GM18867 (cell line): ENCODE data around the gene CPXM2.

Source experiments
- ATAC-seq: cut with Tn5 transposase; IDR thresholded peaks from one replicate; pipeline ENCODE4 v1.9.1; 2021; ENCODE audit warnings: mild to moderate bottlenecking, moderate library complexity; ENCODE audit not compliant: unreplicated experiment

The CPXM2 gene

DNA sequence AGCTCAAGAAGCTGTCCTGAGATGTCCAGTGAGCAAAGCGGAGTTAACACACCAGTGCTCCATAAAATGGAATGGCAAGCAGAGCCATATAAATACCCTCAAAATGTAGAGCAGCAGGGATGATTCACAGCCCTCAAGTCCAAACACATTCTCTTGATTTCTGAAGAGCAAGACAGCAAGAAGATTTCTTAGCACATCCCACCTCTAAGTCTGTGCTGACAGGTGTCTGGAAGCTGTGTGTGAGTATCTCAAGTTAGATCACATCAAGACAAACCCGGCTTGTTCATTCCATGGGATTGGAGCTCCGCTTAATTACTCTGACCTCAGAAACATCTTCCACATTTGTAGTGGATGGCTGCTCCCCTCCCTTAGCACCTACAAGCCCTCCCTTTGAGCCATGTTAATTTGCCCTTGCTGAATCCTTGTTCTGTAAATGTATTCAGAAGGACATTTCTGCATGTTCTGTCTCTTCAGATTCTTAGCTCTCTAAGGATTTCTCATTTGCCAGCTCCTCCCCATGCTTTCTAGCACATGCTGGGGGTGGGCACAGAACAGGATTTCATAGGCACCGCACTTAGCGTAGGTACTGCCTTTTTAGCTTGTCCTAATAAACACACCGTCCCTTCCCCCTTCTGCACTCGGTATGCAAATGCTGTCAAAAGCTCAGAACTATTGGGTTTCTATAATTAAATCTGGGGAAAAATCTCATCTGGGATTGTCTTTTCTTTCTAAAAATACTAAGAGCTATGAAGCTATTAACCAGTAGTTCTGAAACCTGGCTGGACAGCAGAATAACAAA is 112.7 kb downstream of the CPXM2 start:
- no peak for ATAC-seq

DNA sequence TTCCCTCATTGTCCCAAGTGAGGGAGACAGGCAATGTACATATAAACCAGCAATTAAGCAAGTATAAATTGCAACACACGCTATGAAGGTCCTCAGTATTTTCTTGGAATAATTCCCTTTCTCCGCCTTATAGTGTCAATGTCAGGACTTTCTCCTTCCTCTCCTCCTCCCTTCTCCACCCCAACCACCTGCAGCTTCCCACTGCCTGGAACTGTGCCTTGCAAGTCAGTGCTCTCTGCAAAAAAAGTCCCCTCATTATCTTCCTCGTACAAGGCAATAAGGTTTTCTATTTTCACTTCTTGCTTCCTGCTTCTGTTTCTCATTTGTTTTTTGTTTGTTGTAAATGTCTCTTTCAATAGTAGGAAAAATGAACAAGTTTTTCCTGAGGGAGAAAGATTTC is 113.7 kb downstream of the CPXM2 start:
- no peak for ATAC-seq

DNA sequence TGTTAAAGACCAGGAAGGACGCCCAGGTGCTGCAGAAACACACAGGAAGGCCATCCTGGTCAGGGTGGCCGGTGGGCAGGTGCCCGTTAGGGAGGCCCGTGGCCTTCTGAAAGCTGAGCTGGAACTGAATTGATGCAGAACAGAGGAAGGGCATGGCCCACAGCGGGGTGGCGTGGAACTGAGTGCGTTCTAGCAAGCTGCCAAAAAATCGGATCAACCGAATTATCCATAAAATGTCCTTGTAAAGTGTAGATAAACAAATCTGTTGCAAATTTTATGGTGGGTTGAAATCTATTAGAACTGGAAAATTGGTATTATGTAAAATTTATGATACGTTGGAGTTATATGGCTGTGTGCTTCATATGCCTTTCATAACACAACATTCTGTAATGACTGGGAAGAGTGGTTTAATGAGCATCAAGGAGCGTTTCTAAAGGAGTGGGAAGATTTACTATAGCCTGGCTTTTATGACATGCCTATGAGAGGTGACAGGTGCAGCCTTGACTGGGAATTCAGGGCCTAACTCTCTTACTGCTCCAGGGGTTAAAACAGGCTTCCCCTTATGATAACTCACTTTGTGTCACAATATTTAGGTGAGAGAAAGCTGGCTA is 117.4 kb downstream of the CPXM2 start:
- no peak for ATAC-seq

GRCh38 chr10:123772645-123773508 is 118.7 kb downstream of the CPXM2 start:
- ATAC-seq, result no peak

DNA sequence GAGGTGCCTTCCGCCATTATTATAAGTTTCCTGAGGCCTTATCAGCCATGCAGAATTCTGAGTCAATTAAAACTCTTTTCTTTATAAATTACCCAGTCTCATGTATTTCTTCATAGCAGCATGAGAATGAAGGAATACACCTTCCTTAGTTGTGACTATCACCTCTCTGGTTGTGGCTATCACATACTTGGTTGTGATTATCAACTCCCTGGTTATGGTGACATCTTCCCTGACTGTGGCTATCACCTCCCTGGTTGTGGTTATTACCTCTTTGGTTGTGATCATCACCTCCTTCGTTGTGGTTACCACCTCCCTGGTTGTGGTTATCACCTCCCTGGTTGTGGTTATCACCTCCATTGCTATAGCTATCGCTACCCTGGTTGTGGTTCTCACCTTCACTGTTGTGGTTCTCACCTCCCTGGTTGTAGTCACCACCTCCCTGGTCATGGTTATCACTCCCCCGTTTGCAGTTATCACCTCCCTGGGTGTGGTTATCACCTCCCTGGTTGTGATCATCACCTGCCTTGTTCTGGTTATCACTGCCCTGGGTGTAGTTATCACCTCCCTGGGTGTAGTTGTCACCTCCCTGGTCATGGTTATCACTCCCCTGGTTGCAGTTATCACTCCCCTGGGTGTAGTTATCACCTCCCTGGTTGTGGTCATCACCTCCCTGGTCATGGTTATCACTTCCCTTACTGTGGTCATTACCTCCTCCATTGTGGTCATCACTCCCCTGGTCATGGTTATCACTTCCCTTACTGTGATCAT is 119.5 kb downstream of the CPXM2 start:
- ATAC-seq, result no peak

- no peak for ATAC-seq
These were observed 122.0 kb downstream of the CPXM2 start for GRCh38 chr10:123769647-123770046.

DNA sequence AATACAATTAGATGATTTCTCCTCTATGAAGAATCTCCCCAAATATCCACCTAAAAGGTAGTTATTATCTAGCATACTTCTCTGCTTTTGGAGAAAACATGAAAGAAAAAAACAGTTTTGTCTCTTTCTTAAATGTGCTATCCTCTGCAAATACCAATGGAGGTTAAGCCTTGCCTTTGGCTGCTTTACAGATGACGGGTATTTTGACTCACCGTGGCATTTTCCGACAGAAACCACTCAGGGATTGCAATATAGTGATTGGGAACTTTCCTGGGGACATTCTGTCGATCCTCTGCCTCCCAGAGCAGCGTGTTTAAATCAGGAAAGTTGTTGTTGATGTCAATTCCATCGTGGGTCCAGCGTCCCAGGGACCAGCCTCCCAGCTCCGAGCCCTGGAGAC is 124.8 kb downstream of the CPXM2 start:
- ATAC-seq, result no peak

GRCh38 chr10:123766012-123766411 is 125.6 kb downstream of the CPXM2 start:
- no peak for ATAC-seq

DNA sequence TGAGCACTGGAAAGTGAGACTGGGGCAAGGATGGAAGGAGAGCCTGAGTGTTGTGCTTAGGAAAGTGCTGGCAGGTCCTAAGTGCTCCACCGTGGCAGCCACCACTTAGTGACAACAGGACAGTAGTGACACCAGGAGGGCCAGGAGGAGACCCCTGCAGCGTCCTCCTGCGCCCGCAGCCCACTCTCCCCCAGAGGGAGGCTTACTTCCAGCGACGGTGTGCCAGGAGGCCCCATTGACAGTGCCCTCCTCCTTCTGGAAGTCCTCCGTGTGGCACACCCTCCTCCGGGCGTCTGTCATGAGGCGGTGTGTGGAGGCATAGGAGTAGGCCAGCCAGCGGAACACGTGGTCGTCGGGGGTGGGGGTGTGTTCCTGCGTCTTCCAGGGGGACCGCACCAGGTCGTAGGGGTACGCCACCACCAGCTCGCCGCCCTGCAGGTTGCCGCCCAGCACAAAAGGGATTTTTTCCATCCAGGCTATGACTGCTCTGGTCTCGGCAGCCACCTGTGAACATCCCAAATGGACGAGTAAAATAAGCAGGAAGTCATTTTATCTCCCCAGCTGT is 129.9 kb downstream of the CPXM2 start:
- ATAC-seq, result no peak

GRCh38 chr10:123761038-123761428 is 130.6 kb downstream of the CPXM2 start:
- no peak for ATAC-seq

GRCh38 chr10:123760356-123761037 is 131.1 kb downstream of the CPXM2 start:
- ATAC-seq, result no peak

DNA sequence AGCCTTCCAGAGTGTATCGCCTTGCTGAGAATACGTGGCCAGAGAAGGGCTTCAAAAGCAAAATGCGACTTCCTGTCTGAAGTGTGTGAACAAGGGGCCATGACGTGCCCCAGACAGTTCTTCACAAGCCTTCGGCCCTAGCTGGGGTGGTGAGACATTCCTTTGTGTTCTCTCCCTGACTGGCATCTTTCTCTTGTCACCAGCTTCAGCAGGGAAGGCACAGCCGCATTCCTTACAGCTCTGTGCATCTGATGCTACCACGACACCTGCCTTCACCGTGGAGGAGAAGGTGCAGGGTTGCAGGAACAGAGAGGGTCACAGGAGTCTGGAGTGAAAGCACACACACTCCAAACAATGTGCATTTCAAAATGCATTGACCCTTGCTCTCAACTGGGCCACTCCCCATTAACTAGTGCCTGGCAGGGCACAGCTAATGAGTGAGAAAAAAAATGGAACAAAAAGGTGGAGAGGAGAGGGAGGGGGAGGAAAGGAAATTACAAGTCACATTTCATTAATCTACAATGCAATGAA is 132.0 kb downstream of the CPXM2 start:
- ATAC-seq, result no peak

DNA sequence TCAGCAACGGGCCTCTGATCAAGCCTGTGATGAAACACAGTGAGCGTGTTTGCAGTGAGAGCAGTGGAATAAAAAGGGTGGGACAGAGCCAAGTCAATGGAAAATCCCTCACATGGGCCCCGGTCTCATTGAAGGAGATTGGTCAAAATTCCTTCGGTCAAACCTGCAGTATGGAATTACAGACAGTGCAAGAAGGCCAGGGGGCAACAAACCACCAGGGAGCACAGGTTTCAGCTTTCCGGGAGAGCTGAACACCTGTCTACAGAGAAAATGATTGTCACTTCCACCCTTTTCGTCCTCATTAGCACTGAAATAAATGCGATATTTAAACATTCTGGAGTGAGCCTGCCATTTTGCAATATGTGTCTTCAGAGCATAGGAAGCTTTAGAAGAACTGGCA is 132.6 kb downstream of the CPXM2 start:
- ATAC-seq, result no peak

GRCh38 chr10:123757853-123758252 is 133.8 kb downstream of the CPXM2 start:
- ATAC-seq, result no peak

GRCh38 chr10:123755061-123755460 is 136.5 kb downstream of the CPXM2 start:
- no peak for ATAC-seq

DNA sequence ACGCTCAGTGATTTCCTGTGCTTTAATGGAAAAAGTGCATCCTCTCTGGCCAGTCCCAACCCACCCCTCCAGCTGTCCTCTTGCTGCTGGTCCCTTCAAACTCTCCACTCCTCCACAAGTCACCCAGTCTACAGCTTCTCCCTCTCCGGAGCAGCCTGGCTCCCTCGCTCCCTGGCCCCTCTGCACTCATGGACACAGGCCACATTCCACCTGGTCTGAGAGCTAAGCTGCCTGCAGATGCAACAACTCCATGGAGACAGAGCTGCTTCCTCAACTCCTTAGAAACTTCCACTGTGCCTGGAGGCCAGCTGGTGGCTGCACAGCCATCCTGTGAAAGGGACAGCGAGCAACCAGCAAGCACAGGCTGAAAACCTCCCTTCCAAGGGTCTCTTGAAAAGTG is 137.5 kb downstream of the CPXM2 start:
- no peak for ATAC-seq

DNA sequence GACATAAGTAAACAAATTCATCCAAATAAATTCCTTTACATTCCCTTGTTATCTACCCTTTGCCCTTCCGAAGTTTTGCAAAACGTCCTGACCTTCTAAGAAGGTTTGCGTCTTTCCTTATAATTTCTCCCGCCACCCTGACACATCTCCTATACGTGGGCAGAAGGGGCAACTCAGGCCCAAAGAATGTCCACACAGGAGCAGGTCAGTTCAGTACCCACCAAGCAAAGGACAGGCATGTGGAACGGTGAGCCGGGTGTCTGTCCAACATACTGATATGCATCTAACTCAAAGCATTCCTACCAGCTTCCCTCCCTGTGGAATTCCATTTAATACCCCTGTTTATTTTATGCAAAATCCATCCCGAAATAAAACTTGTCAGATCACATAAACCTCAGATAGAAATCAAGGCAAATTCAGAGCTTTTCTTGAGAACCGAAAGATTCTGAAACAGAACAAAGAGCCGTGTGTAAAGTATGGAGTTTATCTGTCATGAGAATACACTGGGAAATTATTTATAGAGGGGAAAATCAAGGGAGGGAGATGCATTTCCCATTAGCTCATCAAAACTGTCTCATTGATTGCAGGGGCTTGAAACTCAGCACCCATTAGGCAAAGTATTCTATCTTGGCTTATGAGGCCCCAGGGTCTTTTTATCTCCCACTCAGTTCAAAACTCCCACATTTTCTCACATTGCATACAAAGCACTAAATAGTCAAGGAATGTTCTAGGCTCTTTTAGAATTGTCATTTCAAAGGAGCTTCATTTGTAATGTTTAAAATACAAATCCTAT is 140.1 kb downstream of the CPXM2 start:
- no peak for ATAC-seq

GRCh38 chr10:123750901-123751300 is 140.7 kb downstream of the CPXM2 start:
- ATAC-seq, result no peak

DNA sequence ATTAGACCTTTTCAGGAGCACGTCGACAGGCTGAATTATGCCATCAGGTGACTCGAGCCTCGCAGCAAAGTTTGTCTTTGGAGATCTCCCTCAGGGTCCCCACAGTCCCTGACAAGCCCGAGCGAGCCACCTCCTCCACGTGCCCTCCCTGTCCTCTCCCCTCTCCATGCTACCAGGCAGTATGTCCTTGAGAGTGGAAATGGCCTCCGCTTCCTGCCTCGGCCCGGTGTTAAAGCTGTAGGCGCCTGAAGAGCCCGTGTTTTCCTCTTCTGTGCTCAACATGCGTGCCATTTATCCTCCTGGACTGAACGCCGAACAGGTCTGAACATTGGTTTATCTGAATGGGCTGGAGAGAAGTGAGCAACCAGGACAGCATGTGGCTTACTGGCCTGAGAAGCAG is 142.9 kb downstream of the CPXM2 start:
- no peak for ATAC-seq
